HG02763 (cell line): Measurements from ENCODE around the gene ADH4.
"Not testable (repeated sequence)": the region's sequence is repeated elsewhere in the genome, so short reads cannot be mapped to it uniquely, and the experiment has no call there.

Experiments
- ATAC-seq: cut with Tn5 transposase; IDR thresholded peaks from one replicate; pipeline ENCODE4 v1.9.1; 2021; ENCODE audit warnings: mild to moderate bottlenecking, moderate library complexity; ENCODE audit not compliant: unreplicated experiment

The ADH4 gene

DNA sequence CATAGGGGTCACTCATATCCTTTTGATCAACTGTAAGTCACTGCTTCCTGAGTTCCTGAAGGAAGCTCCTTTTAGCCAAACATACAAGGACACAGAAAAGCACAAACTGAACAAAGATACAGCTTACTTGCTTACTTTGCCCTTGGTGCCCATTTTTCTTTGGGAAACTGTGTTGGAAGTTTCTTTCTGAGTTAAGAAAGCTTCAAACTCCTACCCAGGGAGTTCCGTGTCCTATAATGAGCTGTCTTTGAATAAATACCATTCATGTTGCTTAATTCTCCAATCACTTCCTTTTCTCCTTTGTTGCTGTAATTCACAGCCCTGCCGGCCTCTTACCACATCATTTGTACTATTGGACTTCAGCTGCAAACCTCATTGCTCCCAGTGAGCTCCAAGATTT, at the start of gene ADH4:
Gene ADH4, minus strand, starts transcription at position 228 of the 400 bp plus-strand sequence. Its CDS starts 75 bp downstream, at position 153.
- ATAC-seq: no peak

DNA sequence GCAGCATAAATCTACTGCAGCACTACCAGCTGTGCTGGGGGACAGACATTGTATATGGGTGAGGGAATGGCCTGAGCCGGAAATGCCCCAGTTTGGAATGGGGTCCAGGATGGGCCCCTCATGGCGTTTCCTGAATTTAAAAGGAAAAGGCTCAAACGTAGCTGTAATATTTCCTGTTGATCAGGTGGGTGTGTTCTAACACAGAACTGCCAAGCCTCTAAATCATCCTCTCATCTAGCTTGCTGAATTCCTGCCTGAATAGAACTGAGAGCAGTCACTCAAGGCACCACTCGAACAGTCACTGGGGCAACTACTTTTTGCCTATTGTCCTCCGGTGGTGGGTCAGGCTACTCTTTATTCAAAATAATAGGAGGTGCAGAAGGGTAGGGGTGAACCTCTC, 46.2 kb upstream of the ADH4 start:
- ATAC-seq: no peak

DNA sequence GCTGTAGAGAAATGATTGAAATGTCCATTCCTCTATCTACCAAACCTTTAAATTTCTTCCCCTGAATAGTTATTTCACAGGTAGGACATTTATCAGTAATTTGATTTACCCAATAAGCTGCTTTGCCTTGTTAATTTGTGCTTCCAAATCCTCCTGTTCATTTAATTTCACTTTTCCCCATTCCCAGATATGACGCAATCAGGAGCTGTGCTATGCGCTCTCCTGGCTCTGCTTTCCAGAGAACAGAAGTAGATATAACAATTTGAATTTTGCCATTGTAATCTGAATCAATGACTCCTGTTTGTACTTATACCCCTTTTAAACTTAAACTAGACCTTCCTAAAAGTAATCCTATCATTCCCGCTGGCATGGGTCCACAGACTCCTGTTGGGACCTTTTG, 45.8 kb upstream of the ADH4 start:
- not testable (repeated sequence) for ATAC-seq

DNA sequence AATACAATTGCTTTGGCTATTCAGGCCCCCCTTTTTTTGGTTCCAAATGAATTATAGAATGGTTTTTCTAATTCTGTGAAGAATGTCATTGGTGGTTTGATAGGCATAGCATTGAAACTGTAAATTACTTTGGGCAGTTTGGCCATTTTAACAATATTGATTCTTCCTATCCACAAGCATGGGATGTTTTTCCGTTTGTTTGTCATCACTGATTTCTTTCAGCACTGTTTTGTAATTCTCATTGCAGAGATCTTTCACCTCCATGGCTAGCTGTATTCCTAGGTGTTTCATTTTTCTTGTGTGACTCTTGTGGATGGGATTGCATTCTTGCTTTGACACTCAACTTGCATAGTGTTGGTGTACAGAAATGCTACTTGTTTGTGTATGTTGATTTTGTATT, 41.9 kb upstream of the ADH4 start:
- no peak for ATAC-seq

DNA sequence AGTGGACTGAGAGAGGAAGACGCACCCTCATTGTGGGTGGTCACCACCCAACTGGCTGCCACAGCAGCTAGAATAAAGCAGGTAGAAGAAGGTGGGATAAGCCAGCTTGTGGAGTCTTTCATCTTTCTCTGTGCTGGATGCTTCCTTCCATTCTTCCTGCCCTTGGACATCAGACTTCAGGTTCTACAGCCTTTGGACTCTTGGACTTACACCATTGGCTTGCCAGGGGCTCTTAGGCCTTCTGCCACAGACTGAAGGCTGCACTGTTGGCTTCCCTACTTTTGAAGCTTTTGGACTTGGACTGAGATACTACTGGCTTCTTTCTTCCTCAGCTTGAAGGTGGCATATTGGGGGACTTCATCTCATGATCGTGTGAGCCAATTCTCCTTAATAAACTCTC, 41.5 kb upstream of the ADH4 start:
- no peak for ATAC-seq

DNA sequence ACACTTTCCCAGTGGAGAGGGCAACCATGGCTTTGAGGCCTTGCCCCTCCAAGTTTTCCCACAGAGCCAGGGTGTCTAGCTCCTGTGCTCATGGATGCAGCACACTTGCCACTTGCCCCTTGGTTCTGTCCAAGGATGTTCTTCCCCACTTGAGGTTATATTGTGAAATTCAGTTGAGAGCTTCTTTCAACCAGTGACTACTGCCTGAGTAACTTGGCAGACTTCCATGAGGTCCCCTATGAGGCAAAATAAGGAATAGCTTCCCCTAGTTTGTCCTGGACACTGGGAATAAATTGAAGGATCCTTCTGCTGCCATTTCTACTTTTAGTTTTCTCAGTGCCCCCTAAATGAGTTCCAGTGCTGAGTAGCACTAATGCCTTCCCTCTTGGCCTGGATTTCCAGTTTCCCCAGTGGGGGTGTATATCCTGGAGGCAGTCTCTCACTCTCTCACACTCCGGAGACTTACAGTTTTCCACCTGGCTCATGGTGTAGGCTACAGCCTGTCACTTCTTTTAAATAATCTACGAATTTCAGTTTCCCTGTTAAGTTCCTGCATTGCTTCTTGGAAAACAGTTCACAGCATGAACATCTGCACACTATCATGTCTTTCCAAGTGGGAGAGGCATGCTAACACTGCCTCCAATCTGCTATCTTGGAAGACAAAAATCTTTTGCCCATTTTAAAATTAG, 36.4 kb upstream of the ADH4 start:
- no peak for ATAC-seq

DNA sequence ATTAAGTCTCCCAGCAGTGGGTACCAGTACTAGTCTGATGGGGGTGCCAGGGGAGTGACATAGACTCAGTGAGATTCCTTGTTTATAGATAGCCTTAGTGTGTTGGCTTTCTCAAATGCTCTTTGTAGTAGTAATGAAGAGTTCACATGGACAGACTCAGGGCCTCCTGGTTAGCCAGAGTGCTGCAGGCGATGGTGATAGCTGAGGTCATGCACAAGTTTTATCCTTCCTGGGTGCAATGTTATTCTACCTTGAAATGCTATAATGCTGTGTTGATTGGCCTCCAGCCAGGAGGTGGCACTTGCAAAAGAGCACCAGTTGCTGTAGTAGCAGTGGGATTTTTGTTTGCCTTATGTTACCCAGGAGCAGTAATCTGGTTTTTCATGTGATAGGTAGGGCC, 35.5 kb upstream of the ADH4 start:
- no peak for ATAC-seq

DNA sequence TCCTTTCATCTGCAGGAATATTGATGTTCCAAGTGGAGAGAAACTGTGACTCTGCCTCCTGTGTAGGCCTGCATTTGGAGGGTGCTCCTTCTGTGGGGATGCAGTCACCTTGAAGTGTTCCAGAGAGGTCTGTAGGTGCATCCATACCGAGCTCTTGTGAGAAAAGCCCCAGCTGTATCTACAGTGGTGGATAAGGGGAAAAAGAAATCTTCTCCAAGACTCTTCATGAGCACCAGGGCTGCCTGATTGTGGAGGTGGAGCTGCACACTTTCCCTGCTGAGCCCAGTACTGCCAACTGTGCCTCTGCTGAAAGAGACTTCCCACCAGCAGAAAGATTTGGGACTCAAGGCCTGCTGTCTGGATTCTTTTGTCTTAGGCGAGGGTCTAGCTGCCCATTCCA, 35.1 kb upstream of the ADH4 start:
- ATAC-seq: no peak

DNA sequence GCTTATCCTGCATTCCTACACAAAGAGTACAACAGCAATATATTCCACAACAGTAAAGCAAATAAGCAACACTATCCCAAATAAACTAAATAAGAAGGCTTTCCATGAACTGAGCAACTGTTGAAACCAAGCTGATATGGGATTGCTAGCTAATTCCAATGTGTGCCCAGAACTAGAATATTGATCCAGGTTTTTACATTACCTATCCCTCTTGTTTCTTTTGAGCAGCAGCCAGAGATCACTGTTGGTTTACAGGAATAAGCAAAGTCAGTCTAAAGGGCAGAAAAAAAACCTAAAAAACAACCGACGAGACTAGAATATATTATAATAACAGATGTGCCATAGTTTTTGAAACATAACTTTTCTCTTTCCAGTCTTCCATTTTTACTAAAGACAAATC, 22.4 kb upstream of the ADH4 start:
- no peak for ATAC-seq

DNA sequence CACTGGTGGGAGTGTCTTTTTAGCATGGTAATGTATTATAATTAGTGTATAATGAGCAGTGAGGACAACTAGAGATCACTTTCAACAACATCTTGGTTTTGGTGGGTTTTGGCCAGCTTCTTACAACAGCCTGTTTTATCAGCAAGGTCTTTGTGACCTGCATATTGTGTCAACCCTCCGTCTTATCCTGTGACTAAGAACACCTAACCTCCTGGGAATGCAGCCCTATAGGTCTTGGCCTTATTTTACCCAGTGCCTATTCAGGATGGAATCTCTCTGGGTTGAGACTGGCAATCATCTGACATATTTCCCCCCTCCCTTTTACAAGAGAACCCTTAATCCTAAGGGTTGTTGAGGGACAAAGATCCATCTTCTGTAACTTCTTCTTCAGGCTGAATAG, 21.9 kb upstream of the ADH4 start:
- no peak for ATAC-seq

DNA sequence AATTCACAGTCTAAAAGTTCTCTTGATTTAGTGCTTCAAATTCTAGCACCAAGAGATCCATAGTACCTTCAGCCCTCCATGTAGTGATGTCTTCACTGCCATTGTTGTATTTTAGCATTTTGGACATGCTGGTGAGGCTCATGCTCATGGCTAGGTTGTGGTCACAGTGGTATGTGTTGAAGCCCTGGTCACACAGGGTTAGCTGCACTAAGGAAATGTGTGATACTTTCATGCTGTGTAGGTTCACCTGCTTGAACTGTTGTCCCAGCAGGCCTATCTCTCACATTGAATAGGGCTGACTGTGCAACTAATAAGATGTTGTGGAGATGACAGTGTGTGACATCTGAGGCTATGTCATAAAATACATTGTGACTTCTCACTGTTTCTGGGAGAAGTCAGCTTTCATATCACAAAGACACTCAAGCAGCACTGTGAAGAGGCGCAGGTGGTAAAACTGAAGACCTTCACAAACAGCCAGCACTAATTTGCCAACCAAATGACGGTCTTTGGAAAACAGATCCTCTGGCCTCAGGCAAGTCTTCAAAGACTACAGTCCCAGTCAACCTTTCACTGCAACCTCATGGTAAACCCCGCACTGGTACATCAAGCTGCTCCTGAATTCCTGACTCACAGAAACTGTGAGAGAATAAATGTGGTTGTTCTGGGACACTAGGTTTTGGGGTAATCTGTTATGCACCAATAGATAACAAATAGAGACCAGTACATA, 17.4 kb upstream of the ADH4 start:
- no peak for ATAC-seq

DNA sequence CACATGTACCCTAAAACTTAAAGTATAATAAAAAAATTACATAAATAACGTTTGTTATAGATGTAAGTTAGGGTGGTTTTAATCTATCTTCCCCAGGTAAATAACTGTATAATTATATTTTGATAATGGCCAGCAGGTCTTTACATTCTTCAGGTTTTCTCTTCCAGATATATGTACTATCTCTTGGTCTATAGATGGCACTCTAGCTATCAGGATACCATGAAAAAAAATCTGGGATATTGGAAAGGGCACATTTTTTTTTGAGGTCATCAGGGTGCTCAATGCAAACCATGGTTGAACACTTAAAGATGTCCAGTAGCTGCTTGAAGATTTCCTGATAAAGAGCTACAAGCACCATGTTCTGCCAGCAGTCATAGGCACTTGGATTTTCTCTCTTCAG, 15.6 kb upstream of the ADH4 start:
- ATAC-seq: no peak

DNA sequence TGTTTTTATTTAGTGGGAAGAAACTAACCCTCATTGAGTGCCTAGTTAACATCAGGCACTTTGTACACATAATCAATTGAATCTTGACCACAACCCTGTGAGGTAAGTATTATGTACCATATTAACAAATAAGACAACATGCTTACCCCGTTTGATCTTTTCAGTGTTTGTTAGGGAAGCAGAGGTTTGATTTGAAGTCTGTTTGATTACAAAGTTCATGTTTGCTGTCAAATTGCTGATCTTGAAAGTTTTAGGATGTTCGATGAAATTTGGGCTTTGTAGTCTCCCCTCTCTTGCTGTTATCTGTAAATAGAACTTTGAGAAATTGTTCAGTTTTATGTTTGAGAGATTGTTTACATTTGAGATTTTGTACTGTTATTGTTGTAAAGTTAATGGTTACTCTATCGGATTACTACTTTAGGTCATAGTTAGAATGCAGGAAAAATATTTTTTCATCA, 13.4 kb upstream of the ADH4 start:
- no peak for ATAC-seq

DNA sequence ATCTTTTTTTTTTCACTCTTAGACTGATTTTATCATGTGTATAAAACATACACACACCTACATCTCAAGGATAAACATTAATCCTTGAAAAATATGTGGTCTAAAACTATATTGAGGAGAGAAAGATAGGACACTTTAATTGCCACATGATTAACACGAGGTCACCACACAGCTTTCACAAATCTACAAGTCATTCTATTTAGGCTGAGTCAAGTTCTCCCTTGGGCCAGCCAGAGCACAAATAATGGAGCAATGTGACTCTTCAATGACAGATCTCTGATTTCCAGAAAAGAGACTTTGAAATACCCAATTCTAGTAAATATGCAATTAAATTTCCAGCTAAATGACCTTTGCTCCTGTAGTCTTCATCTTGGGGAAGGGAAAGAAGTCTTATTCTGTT, 12.9 kb upstream of the ADH4 start:
- no peak for ATAC-seq

DNA sequence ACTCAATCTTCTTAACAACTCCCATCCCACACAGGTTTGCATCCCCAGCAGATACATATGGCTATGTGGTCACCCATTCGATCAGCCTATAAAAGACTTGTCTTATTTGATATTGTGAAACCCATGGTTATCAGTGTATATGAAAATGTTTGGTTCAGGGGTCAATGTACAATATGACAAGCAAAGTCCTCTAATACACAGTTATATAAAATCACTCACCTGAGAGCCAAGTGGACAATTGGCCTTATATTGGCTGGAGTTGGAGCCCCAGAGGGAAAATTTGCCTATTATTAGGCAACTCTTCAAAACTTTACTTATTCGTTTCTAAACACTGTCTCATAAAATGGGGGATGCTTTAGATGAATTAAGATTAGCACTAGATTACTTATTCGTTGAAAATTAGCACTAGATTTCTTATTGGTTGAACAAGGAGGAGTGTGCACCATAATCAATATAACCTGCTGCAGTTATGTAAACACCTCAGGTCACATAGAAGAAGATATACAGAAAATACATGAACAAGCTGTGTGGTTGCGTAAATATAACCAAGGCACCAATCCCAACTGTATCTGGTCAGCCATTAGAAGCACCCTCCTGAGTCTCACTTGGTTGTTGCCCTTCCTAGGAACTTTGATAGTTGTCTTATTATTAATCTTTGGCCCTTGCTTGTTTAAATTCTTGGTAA, 10.7 kb upstream of the ADH4 start:
- ATAC-seq: no peak

DNA sequence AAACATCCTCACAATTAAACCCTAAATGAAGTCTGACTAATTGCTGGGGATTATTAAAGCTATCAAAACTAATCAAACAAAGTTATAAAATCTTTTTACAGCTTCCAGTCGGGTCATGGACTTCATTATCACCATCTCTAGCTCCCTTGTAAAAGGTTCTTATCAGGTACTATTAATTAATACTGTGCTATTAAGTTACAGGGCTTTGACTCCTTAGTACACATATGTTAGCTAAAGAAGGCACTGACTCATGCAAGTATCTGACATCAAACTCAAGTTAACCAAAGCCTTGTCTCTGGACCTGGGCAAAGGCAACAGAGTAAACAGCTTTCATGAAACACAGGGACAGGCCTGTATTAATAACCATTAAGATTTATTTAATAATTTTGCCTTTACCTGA, 7.9 kb upstream of the ADH4 start:
- ATAC-seq: no peak

DNA sequence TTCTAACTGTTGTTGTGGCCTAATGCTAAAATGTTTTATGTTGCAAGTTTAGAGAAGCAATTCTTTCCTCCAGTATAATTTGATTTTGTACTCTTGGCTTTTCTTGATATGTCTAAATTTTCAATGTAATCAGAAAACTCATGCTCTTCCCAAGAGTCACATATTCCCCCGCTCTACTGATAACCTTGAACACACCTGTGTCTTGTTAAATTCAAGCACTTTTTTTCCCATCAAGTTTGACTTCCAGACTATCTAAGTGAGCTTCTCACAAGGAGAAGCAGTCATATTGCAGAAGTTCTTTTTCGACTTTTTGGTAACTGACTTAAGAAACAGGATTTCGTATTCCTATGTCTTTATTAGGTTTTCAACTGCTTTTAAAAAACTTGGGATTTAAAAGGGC, 7.4 kb upstream of the ADH4 start:
- no peak for ATAC-seq

DNA sequence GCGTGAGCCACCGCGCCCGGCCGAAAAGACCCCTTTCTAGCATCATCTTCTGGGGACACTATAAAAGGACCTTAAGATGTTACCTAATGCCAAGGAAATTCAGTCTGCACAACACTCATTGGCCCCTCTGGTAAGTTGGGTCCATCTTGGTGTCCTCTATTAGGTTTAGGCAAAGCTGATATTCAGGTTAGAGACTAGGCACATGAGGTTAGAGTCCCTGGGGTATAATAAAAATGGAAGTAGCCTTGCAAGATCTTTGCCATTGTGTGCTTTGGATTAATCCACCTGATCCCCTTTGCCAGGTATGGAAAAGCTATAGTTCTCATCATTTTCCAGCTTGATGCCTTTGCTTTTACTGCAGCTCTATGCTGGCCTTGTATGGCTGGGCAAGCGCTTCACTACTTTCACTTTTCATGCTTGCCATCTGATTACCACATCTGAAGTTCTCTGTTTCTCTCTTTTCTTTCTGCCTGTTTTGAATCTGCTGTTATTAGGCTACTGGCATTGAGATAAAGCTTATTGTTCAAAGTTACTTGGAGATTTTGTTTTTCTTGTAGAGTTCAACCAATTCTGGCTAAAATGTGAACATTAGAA, 5.4 kb upstream of the ADH4 start:
- no peak for ATAC-seq

DNA sequence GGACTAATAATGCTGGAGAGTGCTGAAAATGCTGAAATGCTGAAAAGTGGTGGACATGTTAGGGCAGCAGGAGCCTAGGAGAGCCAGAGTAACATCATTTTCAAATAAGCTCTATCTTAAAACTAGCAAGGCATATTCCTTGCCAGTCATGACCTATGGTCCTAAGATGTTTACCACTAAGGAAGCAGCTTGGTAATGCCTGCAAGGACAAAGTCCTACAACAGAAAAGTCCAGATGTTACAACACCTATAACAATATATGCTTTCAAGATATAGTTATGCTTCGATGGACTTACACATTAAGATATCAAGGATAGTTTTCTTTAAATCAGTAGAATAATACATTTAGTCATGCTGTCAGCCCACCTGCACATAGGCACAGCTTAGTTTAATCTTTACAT, 4.5 kb upstream of the ADH4 start:
- no peak for ATAC-seq

DNA sequence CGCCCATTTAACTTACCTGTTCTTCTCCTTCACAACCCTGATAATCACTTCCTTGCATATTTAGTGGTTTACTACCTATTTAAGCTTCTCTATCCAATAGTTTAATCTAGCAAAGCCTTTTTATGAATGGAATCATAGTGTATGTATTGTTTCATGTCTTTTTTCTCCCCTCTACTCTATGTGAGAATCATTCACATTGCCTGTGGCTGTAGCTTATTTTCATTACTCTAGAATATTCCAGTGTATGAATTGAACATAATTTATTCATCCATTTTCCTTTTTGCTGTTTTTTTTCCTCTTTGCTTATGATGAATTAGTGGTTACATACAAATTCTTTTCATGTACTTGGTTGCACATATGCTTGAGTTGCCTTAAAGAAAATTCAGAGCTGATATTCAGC, 490 bp upstream of the ADH4 start:
- ATAC-seq: no peak

DNA sequence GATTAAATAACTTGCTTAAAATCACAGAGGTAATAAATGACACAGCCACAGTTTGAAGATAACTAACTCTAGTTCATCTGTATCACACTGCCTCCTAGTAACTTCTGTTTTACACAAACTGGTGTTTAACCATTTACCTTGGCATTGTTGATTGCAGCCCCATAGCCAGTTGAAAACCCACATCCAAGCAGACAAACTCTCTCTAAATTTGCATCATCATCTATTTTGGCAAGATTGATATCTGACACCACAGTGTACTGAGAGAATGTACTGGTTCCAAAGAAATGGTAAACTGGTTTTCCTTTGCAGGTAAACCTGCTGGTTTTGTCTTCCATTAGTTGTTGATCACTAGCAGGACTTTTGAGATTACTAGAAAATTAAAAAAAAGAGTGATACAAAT, 7.8 kb downstream of the ADH4 start:
- ATAC-seq: no peak
